SU-DHL-6 (cell line): ENCODE measurements around the gene MRPL30.
A peak's percentile ranks its signal among the peaks of the same experiment; 100 is the strongest.

ENCODE experiments used
- H2AFZ ChIP-seq: fragments of 200-600 bp; sonication (generic); 2 replicates; pipeline ENCODE4 v1.6.1; 2014; ENCODE audit warnings: low read depth, mild to moderate bottlenecking, moderate library complexity, mixed read lengths, antibody characterized with exemption, low read length; ENCODE audit not compliant: severe bottlenecking
- H3F3A ChIP-seq: fragments of 200-600 bp; shearing (Covaris generic); 2 replicates; pipeline ENCODE4 v1.6.0; 2016; ENCODE audit warnings: antibody characterized with exemption, mild to moderate bottlenecking; ENCODE audit not compliant: insufficient read depth
- H3K27ac ChIP-seq: fragments of 200-600 bp; sonication (generic); 2 replicates; pipeline ENCODE4 v1.5.1; 2016; ENCODE audit warnings: low read depth, mild to moderate bottlenecking, low read length, moderate library complexity, mixed read lengths
- H3K27me3 ChIP-seq: fragments of 200-600 bp; sonication (generic), shearing (Covaris generic); 2 replicates; pipeline ENCODE4 v1.6.0; 2014; ENCODE audit warnings: mild to moderate bottlenecking, low read length
- H3K36me3 ChIP-seq: fragments of 200-600 bp; sonication (generic); 2 replicates; pipeline ENCODE4 v1.6.1; 2014; ENCODE audit warnings: mild to moderate bottlenecking, low read length, mixed read lengths
- H3K4me2 ChIP-seq: fragments of 300-600, 200-600 bp; shearing (Covaris generic), sonication (generic); 2 replicates; pipeline ENCODE4 v1.6.0; 2014; ENCODE audit warnings: low read length, low read depth, mild to moderate bottlenecking; ENCODE audit not compliant: poor library complexity, severe bottlenecking
- H3K4me3 ChIP-seq: fragments of 200-600 bp; sonication (generic); 2 replicates; pipeline ENCODE4 v1.5.1; 2014; ENCODE audit warnings: antibody characterized with exemption, low read length, mild to moderate bottlenecking, mixed read lengths; ENCODE audit not compliant: insufficient read depth, poor library complexity, severe bottlenecking
- H3K79me2 ChIP-seq: fragments of 200-600 bp; sonication (generic); 2 replicates; pipeline ENCODE4 v1.6.1; 2014; ENCODE audit warnings: mild to moderate bottlenecking, low read length, moderate library complexity; ENCODE audit not compliant: insufficient read depth
- H3K9ac ChIP-seq: fragments of 200-600 bp; sonication (generic); 2 replicates; pipeline ENCODE4 v1.7.0; 2014; ENCODE audit warnings: mild to moderate bottlenecking, low read length
- H3K9me2 ChIP-seq: fragments of 200-600 bp; sonication (generic); replicated peaks from 2 replicates; pipeline ENCODE4 v1.6.1; 2014; ENCODE audit warnings: low read length; ENCODE audit not compliant: insufficient read depth
- H3K9me3 ChIP-seq: fragments of 200-600 bp; sonication (generic); 2 replicates; pipeline ENCODE4 v1.6.1; 2014; ENCODE audit warnings: low read length, mixed read lengths; ENCODE audit not compliant: insufficient read depth
- H4K20me1 ChIP-seq: fragments of 200-600 bp; sonication (generic); 2 replicates; pipeline ENCODE4 v1.6.1; 2014; ENCODE audit warnings: low read depth, mild to moderate bottlenecking, antibody characterized with exemption, low read length, moderate library complexity, mixed read lengths
- CTCF ChIP-seq: fragments of 200-600 bp; sonication (generic); IDR thresholded peaks from one replicate; pipeline ENCODE4 v1.5.1; 2017; ENCODE audit warnings: antibody characterized with exemption, mild to moderate bottlenecking, low read length, moderate library complexity; ENCODE audit not compliant: insufficient read depth, poor library complexity, severe bottlenecking
- EZH2phosphoT487 ChIP-seq: fragments of 200-600 bp; sonication (generic), shearing (Covaris generic); conservative IDR thresholded peaks from 2 replicates; pipeline ENCODE4 v1.6.1; 2018; ENCODE audit warnings: mild to moderate bottlenecking, antibody characterized with exemption, low read length, moderate library complexity, mixed read lengths

Gene MRPL30

DNA sequence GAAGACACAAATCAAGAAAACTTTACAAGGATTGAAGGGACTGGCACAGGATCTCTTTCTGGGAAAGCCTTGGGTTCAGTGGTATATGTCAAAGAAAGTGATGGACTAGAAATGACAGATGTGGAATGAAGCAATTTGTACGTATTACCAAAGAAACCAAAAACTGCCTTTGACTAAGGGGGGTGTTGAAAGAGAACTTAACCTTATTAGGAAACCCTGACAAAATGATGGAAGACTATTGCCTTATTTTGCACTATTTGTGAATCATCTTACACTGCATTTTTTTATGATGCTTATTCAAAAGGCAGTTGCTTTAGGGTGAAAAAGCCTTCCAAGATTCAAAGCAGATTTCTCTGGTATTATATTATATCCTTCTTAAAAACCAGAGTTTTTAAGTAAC, 30.3 kb upstream of the MRPL30 start:
- H3K27me3 ChIP-seq: no peaks in the 10 kb centered on the region
- H3K79me2 ChIP-seq: peaks cover 50% of the 10 kb centered on the region; the same call in 1 of the 2 replicates
- no peaks in the 10 kb centered on the region for H4K20me1 ChIP-seq
- H3K9me2 ChIP-seq: no peaks in the 10 kb centered on the region
- H3K9ac ChIP-seq: no peak overlapping the region
- 0 out of 2 replicates have a peak, but pooled peaks cover 2% of the 10 kb centered on the region for H3F3A ChIP-seq
- no peaks in the 10 kb centered on the region for H3K36me3 ChIP-seq
- no peak overlapping the region for H3K4me3 ChIP-seq
- no peak for TF ChIP-seq EZH2phosphoT487
- no peaks in the 10 kb centered on the region for H3K9me3 ChIP-seq
- H3K4me2 ChIP-seq: no peak overlapping the region
- H3K27ac ChIP-seq: no peak overlapping the region
- H2AFZ ChIP-seq: no peak overlapping the region

- no peaks in the 10 kb centered on the region for H3K9me2 ChIP-seq
These were observed 28.6 kb upstream of the MRPL30 start for GRCh38 chr2:99152199-99152895.

DNA sequence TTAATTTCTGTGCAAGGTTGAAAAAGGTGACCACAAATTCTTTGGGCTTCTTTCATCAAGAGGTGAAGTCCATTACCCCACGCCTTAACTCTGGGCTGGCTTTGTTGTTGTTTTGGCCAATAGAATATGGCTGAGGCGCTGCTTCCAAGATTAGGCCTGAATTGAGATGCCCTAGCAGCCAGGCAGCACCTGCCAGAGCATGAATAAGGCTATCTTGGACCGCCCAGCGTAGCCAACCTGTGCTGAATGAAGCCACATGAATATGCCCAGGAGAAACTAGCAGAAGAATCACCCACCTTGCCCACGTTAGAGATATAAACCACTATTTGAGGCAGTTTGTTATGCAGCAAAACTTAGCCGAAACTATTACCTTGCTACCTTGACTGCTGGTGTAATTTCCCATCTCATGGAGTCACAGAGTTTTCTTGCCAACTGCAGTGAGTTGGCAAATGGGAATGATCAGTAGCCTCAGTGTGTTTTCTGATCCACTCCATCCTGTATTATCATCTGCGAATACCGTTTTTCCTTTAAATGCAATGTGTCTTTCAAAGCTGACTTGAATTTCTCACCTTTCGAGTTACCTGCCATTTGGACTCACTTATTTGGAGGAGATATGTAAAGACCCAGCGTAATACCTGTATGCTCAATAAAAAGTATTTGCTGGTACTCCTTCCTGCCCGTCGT, 26.9 kb upstream of the MRPL30 start:
- Histone ChIP-seq H3K79me2 (peaks cover 41% of the 10 kb centered on the region; the same call in 1 of the 2 replicates), H3K4me2 (peak overlapping the region; percentile 93), H3K9ac (peak overlapping the region; percentile 76), H3K27ac (peak overlapping the region; percentile 75), H2AFZ (peak overlapping the region; percentile 95), H3K9me3 (no peaks in the 10 kb centered on the region), H3K9me2 (no peaks in the 10 kb centered on the region), H3K27me3 (no peaks in the 10 kb centered on the region), H4K20me1 (no peaks in the 10 kb centered on the region), H3K4me3 (peak overlapping the region; percentile 91), H3F3A (0 out of 2 replicates have a peak, but pooled peaks cover 6% of the 10 kb centered on the region), H3K36me3 (no peaks in the 10 kb centered on the region)
- TF ChIP-seq EZH2phosphoT487 (no peak), CTCF (no peak)

More at GRCh38 chr2:99152199-99152895, 28.6 kb upstream of the MRPL30 start:
- Histone ChIP-seq H3K9ac (no peak overlapping the region), H3K4me3 (no peak overlapping the region), H3K4me2 (no peak overlapping the region), H4K20me1 (no peaks in the 10 kb centered on the region), H3K27ac (no peak overlapping the region), H3K9me3 (no peaks in the 10 kb centered on the region), H3K79me2 (peaks cover 50% of the 10 kb centered on the region; the same call in 1 of the 2 replicates), H3K27me3 (no peaks in the 10 kb centered on the region), H3K36me3 (no peaks in the 10 kb centered on the region), H3F3A (0 out of 2 replicates have a peak, but pooled peaks cover 6% of the 10 kb centered on the region), H2AFZ (no peak overlapping the region)
- no peak for TF ChIP-seq CTCF
- TF ChIP-seq EZH2phosphoT487: no peak
